Cardiac fibroblast (primary cell): ENCODE data around the gene PLEKHG2.

ENCODE experiments used
- DNase-seq, 2 donors: peaks; one replicate each; pipeline versions ENCODE4 v3.0.0 to v3.0.0-alpha.2; 2010; ENCODE audit warnings: low read depth in 2 of 2
- H3K4me3 ChIP-seq, 2 donors: replicated peaks in 1 of 2; 1 replicate in 1 of 2; 2 replicates in 1 of 2; pipeline ENCODE4 v1.5.1; 2011; ENCODE audit warnings: low read depth in 2 of 2, low read length in 2 of 2, mild to moderate bottlenecking in 2 of 2, moderate library complexity in 1 of 2
- TF ChIP-seq, protein P1 (sequence below): IDR thresholded peaks from one replicate; pipeline ENCODE4 v1.5.1; 2011; ENCODE audit warnings: low read depth, mild to moderate bottlenecking, low read length, inconsistent platforms

PLEKHG2 gene

DNA sequence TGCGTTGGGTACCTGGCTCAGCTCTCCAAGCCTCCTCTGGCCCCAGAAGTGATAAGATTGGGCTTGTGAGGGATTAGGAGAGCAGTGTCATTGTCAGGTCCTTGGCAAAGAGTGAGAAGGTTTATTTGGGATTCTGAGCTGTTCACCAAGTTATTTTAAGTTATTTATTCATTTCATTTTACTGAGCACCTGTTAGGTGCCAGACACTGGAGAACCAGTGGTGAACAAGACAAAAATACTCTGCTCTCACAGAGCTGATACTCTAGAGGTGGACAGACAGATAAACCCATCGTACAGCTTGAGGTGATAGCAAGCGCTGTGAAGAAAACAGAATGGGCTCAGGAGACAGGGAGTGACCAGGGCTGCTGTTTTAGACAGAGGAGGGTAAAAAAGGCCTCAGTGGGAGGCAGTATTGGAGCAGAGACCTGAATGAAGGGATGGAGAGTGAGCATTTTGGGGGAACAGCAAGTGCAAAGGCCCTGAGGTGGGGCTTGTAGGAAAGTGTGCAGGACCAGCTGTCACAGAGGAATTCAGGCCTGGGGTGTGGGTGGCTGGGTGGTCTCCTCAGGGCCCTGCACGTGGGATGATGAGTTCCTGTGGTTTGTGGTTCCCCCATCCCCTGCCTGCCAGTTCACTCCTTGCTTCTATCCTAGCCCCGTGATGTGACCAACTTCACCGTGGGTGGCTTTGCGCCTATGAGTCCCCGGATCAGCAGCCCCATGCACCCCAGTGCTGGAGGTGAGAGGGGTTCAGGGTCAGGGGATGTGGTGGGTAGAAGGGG, 59.5 kb downstream of the PLEKHG2 start:
- TF ChIP-seq, protein P1, sequence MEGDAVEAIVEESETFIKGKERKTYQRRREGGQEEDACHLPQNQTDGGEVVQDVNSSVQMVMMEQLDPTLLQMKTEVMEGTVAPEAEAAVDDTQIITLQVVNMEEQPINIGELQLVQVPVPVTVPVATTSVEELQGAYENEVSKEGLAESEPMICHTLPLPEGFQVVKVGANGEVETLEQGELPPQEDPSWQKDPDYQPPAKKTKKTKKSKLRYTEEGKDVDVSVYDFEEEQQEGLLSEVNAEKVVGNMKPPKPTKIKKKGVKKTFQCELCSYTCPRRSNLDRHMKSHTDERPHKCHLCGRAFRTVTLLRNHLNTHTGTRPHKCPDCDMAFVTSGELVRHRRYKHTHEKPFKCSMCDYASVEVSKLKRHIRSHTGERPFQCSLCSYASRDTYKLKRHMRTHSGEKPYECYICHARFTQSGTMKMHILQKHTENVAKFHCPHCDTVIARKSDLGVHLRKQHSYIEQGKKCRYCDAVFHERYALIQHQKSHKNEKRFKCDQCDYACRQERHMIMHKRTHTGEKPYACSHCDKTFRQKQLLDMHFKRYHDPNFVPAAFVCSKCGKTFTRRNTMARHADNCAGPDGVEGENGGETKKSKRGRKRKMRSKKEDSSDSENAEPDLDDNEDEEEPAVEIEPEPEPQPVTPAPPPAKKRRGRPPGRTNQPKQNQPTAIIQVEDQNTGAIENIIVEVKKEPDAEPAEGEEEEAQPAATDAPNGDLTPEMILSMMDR, result no peak
- no peak overlapping the region for H3K4me3 ChIP-seq
- DNase-seq, result no peak

DNA sequence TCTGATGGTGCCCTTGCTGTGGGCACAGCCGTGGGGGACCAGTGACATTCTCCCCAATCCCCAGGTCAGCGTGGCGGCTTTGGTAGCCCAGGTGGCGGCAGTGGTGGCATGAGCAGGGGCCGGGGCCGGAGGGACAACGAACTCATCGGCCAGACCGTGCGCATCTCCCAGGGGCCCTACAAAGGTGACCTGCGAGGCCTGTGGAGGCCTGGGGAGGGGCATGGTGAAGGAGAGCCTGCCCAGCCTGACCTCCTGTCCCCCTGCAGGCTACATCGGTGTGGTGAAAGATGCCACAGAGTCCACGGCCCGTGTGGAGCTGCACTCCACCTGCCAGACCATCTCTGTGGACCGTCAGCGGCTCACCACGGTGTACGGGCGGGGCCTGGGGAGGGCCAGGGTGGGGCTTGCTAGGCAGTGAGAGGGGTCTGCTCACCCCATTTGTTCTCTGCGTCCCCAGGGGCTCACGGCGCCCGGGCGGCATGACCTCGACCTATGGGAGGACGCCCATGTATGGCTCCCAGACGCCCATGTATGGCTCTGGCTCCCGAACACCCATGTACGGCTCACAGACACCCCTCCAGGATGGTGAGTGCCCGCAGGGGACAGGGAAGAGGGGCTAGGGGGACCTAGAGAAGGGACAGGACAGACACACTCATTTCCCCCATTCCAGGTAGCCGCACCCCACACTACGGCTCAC, 60.4 kb downstream of the PLEKHG2 start:
- TF ChIP-seq, protein P1, result no peak
- no peak overlapping the region for H3K4me3 ChIP-seq
- no peak for DNase-seq

DNA sequence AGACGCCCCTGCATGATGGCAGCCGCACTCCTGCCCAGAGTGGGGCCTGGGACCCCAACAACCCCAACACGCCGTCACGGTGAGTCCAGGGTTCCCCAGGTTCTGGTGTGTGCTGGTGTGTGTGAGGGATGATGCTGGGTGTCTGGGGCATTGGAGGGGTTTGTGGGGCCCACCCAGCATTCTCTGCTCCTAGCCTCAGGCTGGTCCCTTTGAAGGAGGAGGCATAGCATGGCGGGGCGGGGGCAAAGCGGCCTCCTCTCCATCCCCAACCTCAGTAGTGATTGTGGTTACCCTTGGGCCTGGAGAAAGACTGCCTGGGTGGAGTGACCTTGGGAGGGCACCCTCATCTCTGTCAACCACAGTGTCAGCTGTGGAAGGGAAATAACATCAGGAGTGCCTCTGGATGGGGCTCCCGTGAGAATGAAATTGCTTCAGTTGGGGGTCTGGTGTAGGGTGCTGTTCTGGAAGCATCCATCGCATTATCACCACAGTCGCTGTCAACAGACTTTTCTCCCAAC, 61.0 kb downstream of the PLEKHG2 start:
- H3K4me3 ChIP-seq, result no peak overlapping the region
- DNase-seq, result no peak
- TF ChIP-seq, protein P1, result no peak

DNA sequence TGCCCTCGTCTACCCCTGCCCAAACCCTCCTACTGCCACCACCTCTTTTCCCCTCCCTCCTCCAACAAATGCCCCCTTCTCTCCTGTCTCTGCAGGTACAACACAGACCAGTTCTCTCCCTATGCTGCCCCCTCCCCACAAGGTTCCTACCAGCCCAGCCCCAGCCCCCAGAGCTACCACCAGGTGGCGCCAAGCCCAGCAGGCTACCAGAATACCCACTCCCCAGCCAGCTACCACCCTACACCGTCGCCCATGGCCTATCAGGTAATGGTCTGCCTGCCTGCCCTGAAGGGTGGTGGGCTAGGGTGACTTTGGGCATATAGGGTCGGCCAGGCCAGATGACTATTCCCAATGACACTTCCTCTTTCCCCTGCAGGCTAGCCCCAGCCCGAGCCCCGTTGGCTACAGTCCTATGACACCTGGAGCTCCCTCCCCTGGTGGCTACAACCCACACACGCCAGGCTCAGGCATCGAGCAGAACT, 61.7 kb downstream of the PLEKHG2 start:
- no peak overlapping the region for H3K4me3 ChIP-seq
- TF ChIP-seq, protein P1, result peak; percentile 87
- DNase-seq, result peak; percentile 31 to 47

DNA sequence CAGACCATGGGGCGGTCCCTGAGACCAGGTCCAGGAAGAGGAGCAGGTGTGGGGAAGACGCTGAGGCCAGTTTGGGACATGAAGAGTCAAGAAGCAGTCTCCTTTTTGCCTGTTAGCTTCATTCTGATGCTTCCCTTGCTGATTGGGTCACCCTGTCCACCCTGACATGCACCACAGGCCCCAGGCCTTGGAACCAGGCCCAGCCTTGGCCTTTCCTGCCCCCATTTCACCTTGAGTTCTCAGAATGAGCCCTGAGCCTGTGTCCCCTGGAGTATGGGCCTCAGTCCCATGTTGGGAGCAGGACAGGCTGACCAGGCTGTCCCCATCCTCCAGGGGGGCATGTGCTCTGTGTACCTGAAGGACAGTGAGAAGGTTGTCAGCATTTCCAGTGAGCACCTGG, 63.3 kb downstream of the PLEKHG2 start:
- TF ChIP-seq, protein P1, result no peak
- H3K4me3 ChIP-seq, result no peak overlapping the region
- no peak for DNase-seq
